T47D (cell line): ENCODE data around the gene PLA2G2D.

Source experiments
- DNase-seq, 2 experiments: peaks; one replicate each; pipeline versions ENCODE4 v3.0.0 to v3.0.0-alpha.2; 2011 to 2012; ENCODE audit warnings: low read depth in 1 of 2, low spot score in 1 of 2
- JUND ChIP-seq: IDR thresholded peaks from 2 replicates; pipeline ENCODE4 v1.6.1; 2012; ENCODE audit warnings: low read depth
- in situ Hi-C: cut with HindIII; loops from 2 replicates; pipeline ENCODE4 v1.10.0; 2016; ENCODE audit warnings: low sequenced_read_pairs, low pct_unique_long_range_greater_than_20kb

The PLA2G2D gene

GRCh38 chr1:20086800-20087199 lies 32.5 kb downstream of the PLA2G2D start:
- in situ Hi-C loops = no loop called here
- no peak for DNase-seq
- no peak for TF ChIP-seq JUND

- in situ Hi-C loops = no loop called here
- DNase-seq = no peak
- TF ChIP-seq JUND = no peak
Measured at GRCh38 chr1:20083178-20083944, 36.0 kb downstream of the PLA2G2D start.

- DNase-seq = no peak
- TF ChIP-seq JUND = no peak
- in situ Hi-C loops = no loop called here
Measured at GRCh38 chr1:20082772-20083171, 36.6 kb downstream of the PLA2G2D start.

GRCh38 chr1:20081353-20081810 lies 38.0 kb downstream of the PLA2G2D start:
- DNase-seq = no peak
- in situ Hi-C loops = no loop called here
- TF ChIP-seq JUND = no peak

GRCh38 chr1:20080441-20081352 lies 38.6 kb downstream of the PLA2G2D start:
- in situ Hi-C loops = no loop called here
- DNase-seq = no peak
- no peak for TF ChIP-seq JUND

GRCh38 chr1:20079661-20080305 lies 39.6 kb downstream of the PLA2G2D start:
- no peak for DNase-seq
- in situ Hi-C loops = no loop called here
- no peak for TF ChIP-seq JUND

- in situ Hi-C loops = no loop called here
- no peak for TF ChIP-seq JUND
- no peak for DNase-seq
Measured at GRCh38 chr1:20078711-20079110, 40.6 kb downstream of the PLA2G2D start.

GRCh38 chr1:20078171-20078651 lies 41.1 kb downstream of the PLA2G2D start:
- in situ Hi-C loops = no loop called here
- DNase-seq = no peak

GRCh38 chr1:20076710-20077461 lies 42.5 kb downstream of the PLA2G2D start:
- DNase-seq = no peak
- no peak for TF ChIP-seq JUND
- in situ Hi-C loops = no loop called here

More at GRCh38 chr1:20078171-20078651, 41.1 kb downstream of the PLA2G2D start:
- TF ChIP-seq JUND = no peak

- TF ChIP-seq JUND = no peak
- in situ Hi-C loops = no loop called here
Measured at GRCh38 chr1:20076223-20076622, 43.1 kb downstream of the PLA2G2D start.

GRCh38 chr1:20075345-20075744 lies 44.0 kb downstream of the PLA2G2D start:
- TF ChIP-seq JUND = no peak
- in situ Hi-C loops = no loop called here
- DNase-seq = no peak

More at GRCh38 chr1:20076223-20076622, 43.1 kb downstream of the PLA2G2D start:
- no peak for DNase-seq

GRCh38 chr1:20074725-20075171 lies 44.6 kb downstream of the PLA2G2D start:
- in situ Hi-C loops = no loop called here
- no peak for DNase-seq
- TF ChIP-seq JUND = no peak
